ENCODE measurements around the gene SELL. TPM values are rescaled to one million over a fixed set of nuclear protein-coding genes. Genes with fewer than 3 reads are reported as not detected.
"Not testable (repeated sequence)": the region's sequence is repeated elsewhere in the genome, so short reads cannot be mapped to it uniquely, and the experiment has no call there.

SELL gene
- total RNA-seq, 2 donors from 2014 or later = 1.5 to 2.2 TPM

GRCh38 chr1:169689395-169689794, 22.0 kb downstream of the SELL start:
- Histone ChIP-seq H3K27me3 (no peaks in the 10 kb centered on the region), H3K9ac (ENCODE audit: low read depth in 2 of 2, low read length in 2 of 2) (no peak overlapping the region), H3K27ac (no peak overlapping the region), H3K9me3 (no peaks in the 10 kb centered on the region), H3K36me3 (no peaks in the 10 kb centered on the region), H3K4me3 (no peak overlapping the region), H3K4me1 (no peaks in the 10 kb centered on the region)
- no peak for TF ChIP-seq CTCF (IDR thresholded peaks at IDR 0.05)
- DNase-seq = no peak
- intact Hi-C loops (cut with DNase I) = no loop called here

- H3K36me3 ChIP-seq; H3K9ac ChIP-seq (ENCODE audit: low read depth in 2 of 2, low read length in 2 of 2); H3K4me1 ChIP-seq; H3K27me3 ChIP-seq; H3K9me3 ChIP-seq; H3K27ac ChIP-seq; H3K4me3 ChIP-seq; DNase-seq; intact Hi-C loops (cut with DNase I): not testable (repeated sequence)
Observed at GRCh38 chr1:169688377-169688776, 23.0 kb downstream of the SELL start.

- no peak for DNase-seq
- TF ChIP-seq CTCF (IDR thresholded peaks at IDR 0.05) = no peak
- no peaks in the 10 kb centered on the region for H3K27me3 ChIP-seq
- H3K27ac ChIP-seq = no peak overlapping the region
- no peak overlapping the region for H3K4me3 ChIP-seq
- no peak overlapping the region for H3K9ac ChIP-seq (ENCODE audit: low read depth in 2 of 2, low read length in 2 of 2)
- no peaks in the 10 kb centered on the region for H3K36me3 ChIP-seq
- H3K4me1 ChIP-seq = no peaks in the 10 kb centered on the region
- intact Hi-C loops (cut with DNase I) = no loop called here
- H3K9me3 ChIP-seq = no peaks in the 10 kb centered on the region
Observed at GRCh38 chr1:169683661-169684060, 27.8 kb downstream of the SELL start.

GRCh38 chr1:169683168-169683567, 28.3 kb downstream of the SELL start:
- H3K27ac ChIP-seq; H3K27me3 ChIP-seq; H3K4me3 ChIP-seq; H3K36me3 ChIP-seq; DNase-seq; H3K9ac ChIP-seq (ENCODE audit: low read depth in 2 of 2, low read length in 2 of 2); H3K4me1 ChIP-seq; intact Hi-C loops (cut with DNase I); H3K9me3 ChIP-seq: not testable (repeated sequence)

- DNase-seq = no peak
- no peak for TF ChIP-seq CTCF (IDR thresholded peaks at IDR 0.05)
- no peaks in the 10 kb centered on the region for H3K27me3 ChIP-seq
- intact Hi-C loops (cut with DNase I) = no loop called here
- H3K27ac ChIP-seq = no peak overlapping the region
- no peaks in the 10 kb centered on the region for H3K4me1 ChIP-seq
- H3K9ac ChIP-seq (ENCODE audit: low read depth in 2 of 2, low read length in 2 of 2) = no peak overlapping the region
- H3K36me3 ChIP-seq = no peaks in the 10 kb centered on the region
- no peak overlapping the region for H3K4me3 ChIP-seq
- no peaks in the 10 kb centered on the region for H3K9me3 ChIP-seq
Observed at GRCh38 chr1:169682071-169682470, 29.3 kb downstream of the SELL start.

GRCh38 chr1:169681140-169681539, 30.3 kb downstream of the SELL start:
- H3K4me1 ChIP-seq = no peaks in the 10 kb centered on the region
- H3K9me3 ChIP-seq = no peaks in the 10 kb centered on the region
- no peak for DNase-seq
- H3K36me3 ChIP-seq = no peaks in the 10 kb centered on the region
- no peak for TF ChIP-seq CTCF (IDR thresholded peaks at IDR 0.05)
- no peak overlapping the region for H3K27ac ChIP-seq
- H3K9ac ChIP-seq (ENCODE audit: low read depth in 2 of 2, low read length in 2 of 2) = no peak overlapping the region
- no peaks in the 10 kb centered on the region for H3K27me3 ChIP-seq
- H3K4me3 ChIP-seq = no peak overlapping the region
- intact Hi-C loops (cut with DNase I) = no loop called here
